WTC11 (cell line): ENCODE measurements around the gene MASP1. TPM values are rescaled to one million over a fixed set of nuclear protein-coding genes. Genes with fewer than 3 reads are reported as not detected.

ENCODE experiments used
- ATAC-seq: fragments of 200-7000 bp; cut with Tn5 transposase; 2 replicates; pipeline ENCODE4 v1.10.0; 2021; ENCODE audit warnings: mild to moderate bottlenecking, moderate library complexity
- CTCF ChIA-PET: fragments of 300-600 bp; sonication (Branson Sonifier 250); formaldehyde crosslinking; loops from one replicate; lab custom pipeline; 2021; ENCODE audit warnings: antibody characterized with exemption; lab: Charles Lee
- POLR2A ChIA-PET: fragments of 350-600 bp; sonication (Branson Sonifier 250); formaldehyde crosslinking; loops from one replicate; lab custom pipeline; 2021; ENCODE audit warnings: antibody characterized with exemption; lab: Charles Lee
- DNase-seq: peaks from one replicate; pipeline ENCODE4 v3.0.0; 2021; ENCODE audit warnings: low spot score
- H3K27ac Mint-ChIP-seq: 2 replicates; pipeline ENCODE4 v1.8.0; 2021; ENCODE audit warnings: mixed read lengths
- H3K27me3 Mint-ChIP-seq: 2 replicates; pipeline ENCODE4 v1.8.0; 2021; ENCODE audit warnings: low read depth, mild to moderate bottlenecking, moderate library complexity, mixed read lengths
- H3K36me3 Mint-ChIP-seq: 2 replicates; pipeline ENCODE4 v1.8.0; 2021; ENCODE audit warnings: mixed read lengths
- H3K4me1 Mint-ChIP-seq: 2 replicates; pipeline ENCODE4 v1.8.0; 2022; ENCODE audit warnings: mixed read lengths
- H3K4me3 Mint-ChIP-seq: 2 replicates; pipeline ENCODE4 v1.8.0; 2021; ENCODE audit warnings: mild to moderate bottlenecking, moderate library complexity, mixed read lengths
- H3K9me3 Mint-ChIP-seq: 2 replicates; pipeline ENCODE4 v1.8.0; 2021; ENCODE audit warnings: mixed read lengths
- ATF1 ChIP-seq: sonication (generic); formaldehyde crosslinking; IDR thresholded peaks from 2 replicates; pipeline ENCODE4 v1.8.1; 2023; ENCODE audit warnings: mild to moderate bottlenecking, moderate library complexity, missing genetic modification reagents
- ESRRA ChIP-seq: sonication (generic); formaldehyde crosslinking; IDR thresholded peaks from 2 replicates; pipeline ENCODE4 v1.8.1; 2022; ENCODE audit warnings: mild to moderate bottlenecking, missing genetic modification reagents, borderline replicate concordance
- JAZF1 ChIP-seq: fragments of 250-450 bp; sonication (Bioruptor Pico); IDR thresholded peaks from 2 replicates; pipeline ENCODE4 v1.9.0; 2021; ENCODE audit warnings: moderate library complexity, mild to moderate bottlenecking, inconsistent platforms
- MXD4 ChIP-seq: fragments of 250-450 bp; sonication (Bioruptor Pico); IDR thresholded peaks from 2 replicates; pipeline ENCODE4 v1.8.0; 2021; ENCODE audit warnings: mild to moderate bottlenecking, moderate library complexity, borderline replicate concordance
- NFE2L1 ChIP-seq: sonication (generic); formaldehyde crosslinking; IDR thresholded peaks from 2 replicates; pipeline ENCODE4 v1.8.1; 2023; ENCODE audit warnings: missing genetic modification reagents
- TP53 ChIP-seq: sonication (generic); formaldehyde crosslinking; IDR thresholded peaks from 2 replicates; pipeline ENCODE4 v1.8.1; 2023; ENCODE audit warnings: mild to moderate bottlenecking, missing genetic modification reagents
- ZNF317 ChIP-seq: sonication (generic); formaldehyde crosslinking; IDR thresholded peaks from 2 replicates; pipeline ENCODE4 v1.8.1; 2023; ENCODE audit warnings: low read depth, mild to moderate bottlenecking, moderate library complexity, missing genetic modification reagents, borderline replicate concordance
- ZNF671 ChIP-seq: fragments of 250-450 bp; sonication (Bioruptor Pico); IDR thresholded peaks from 2 replicates; pipeline ENCODE4 v1.8.0; 2021; ENCODE audit warnings: mild to moderate bottlenecking
- total RNA-seq: library from RNA; stranded (reverse); gene quantifications from 3 replicates; pipeline ENCODE4 v1.2.3, GENCODE V29; 2021
- TF ChIP-seq, protein P1 (sequence below): sonication (generic); formaldehyde crosslinking; IDR thresholded peaks from 2 replicates; pipeline ENCODE4 v1.8.1; 2023; ENCODE audit warnings: mild to moderate bottlenecking, missing genetic modification reagents, moderate library complexity
- TF ChIP-seq, protein P2 (sequence below): sonication (generic); formaldehyde crosslinking; IDR thresholded peaks from 2 replicates; pipeline ENCODE4 v1.8.1; 2022; ENCODE audit warnings: low read depth, missing genetic modification reagents, borderline replicate concordance
- TF ChIP-seq, protein P3 (sequence below): sonication (generic); formaldehyde crosslinking; IDR thresholded peaks from 2 replicates; pipeline ENCODE4 v1.8.0; 2022; ENCODE audit warnings: missing genetic modification reagents
- TF ChIP-seq, protein P4 (sequence below): sonication (generic); formaldehyde crosslinking; IDR thresholded peaks from 2 replicates; pipeline ENCODE4 v1.8.1; 2022; ENCODE audit warnings: mild to moderate bottlenecking, missing genetic modification reagents, moderate library complexity, borderline replicate concordance
- TF ChIP-seq, protein P5 (sequence below): sonication (generic); formaldehyde crosslinking; IDR thresholded peaks from 2 replicates; pipeline ENCODE4 v1.8.1; 2023; ENCODE audit warnings: mild to moderate bottlenecking, missing genetic modification reagents, borderline replicate concordance

MASP1 gene
- total RNA-seq, 1 experiment from 2014 or later, result 2.2 TPM

DNA sequence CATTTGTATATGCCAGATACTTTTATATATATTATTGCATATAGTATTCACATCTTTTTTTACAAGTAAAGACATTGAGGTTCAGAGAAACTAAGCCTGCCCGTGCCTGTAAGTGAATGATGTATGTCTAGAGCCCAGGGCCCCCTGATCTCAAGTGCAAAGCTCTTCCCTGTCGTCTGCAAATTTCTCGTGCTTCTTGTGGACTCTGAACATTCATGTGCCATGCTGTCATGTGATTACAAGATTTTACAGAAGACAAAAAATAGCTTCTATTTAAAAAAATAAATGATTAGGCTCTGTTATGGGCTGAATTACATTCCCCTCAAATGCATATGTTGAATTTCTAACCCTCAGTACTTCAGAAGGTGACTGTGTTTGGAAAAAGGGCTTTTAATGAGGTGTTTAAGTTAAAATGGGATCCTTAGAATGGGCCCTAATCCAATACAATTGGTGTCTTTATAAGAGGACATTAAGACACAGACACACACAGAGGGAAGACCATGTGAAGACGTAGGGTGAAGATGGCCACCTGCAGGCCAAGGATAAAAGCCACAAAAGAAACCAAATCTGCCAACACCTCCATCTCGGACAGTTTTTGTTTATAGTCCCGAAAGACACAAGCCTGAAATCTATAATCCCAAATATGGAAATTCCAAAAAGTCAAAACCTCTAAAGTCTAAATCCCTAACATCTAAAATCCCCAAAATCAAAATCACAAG is 3.9 kb upstream of the MASP1 start:
- H3K27ac Mint-ChIP-seq, result no peak overlapping the region
- H3K9me3 Mint-ChIP-seq, result peaks cover 7% of the 10 kb centered on the region
- ATAC-seq, result peak; percentile 22
- CTCF ChIA-PET, result interaction anchor here (1.0 to 4.4 kb wide), 9 partner anchors 14 to 156 kb away, joined by 3 to 52 read pairs (median 5); partner anchors contain the start of gene RPL39L
- TF ChIP-seq ZNF671 (CRISPR knock-in tag), result no peak
- TF ChIP-seq, protein P1, sequence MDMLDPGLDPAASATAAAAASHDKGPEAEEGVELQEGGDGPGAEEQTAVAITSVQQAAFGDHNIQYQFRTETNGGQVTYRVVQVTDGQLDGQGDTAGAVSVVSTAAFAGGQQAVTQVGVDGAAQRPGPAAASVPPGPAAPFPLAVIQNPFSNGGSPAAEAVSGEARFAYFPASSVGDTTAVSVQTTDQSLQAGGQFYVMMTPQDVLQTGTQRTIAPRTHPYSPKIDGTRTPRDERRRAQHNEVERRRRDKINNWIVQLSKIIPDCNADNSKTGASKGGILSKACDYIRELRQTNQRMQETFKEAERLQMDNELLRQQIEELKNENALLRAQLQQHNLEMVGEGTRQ (CRISPR knock-in tag), result no peak
- TF ChIP-seq ZNF317, result no peak
- TF ChIP-seq NFE2L1 (CRISPR knock-in tag), result no peak
- no peak for TF ChIP-seq JAZF1 (CRISPR knock-in tag)
- no peak for TF ChIP-seq ESRRA
- no peak for TF ChIP-seq TP53 (CRISPR knock-in tag)
- TF ChIP-seq, protein P2, sequence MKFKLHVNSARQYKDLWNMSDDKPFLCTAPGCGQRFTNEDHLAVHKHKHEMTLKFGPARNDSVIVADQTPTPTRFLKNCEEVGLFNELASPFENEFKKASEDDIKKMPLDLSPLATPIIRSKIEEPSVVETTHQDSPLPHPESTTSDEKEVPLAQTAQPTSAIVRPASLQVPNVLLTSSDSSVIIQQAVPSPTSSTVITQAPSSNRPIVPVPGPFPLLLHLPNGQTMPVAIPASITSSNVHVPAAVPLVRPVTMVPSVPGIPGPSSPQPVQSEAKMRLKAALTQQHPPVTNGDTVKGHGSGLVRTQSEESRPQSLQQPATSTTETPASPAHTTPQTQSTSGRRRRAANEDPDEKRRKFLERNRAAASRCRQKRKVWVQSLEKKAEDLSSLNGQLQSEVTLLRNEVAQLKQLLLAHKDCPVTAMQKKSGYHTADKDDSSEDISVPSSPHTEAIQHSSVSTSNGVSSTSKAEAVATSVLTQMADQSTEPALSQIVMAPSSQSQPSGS (CRISPR knock-in tag), result no peak
- no peak for TF ChIP-seq MXD4 (CRISPR knock-in tag)
- TF ChIP-seq, all 79 proteins: peak for 0
- Mint-ChIP-seq H3K4me3 (no peak overlapping the region), H3K27me3 (peaks cover 7% of the 10 kb centered on the region), H3K4me1 (peaks cover 43% of the 10 kb centered on the region), H3K36me3 (no peaks in the 10 kb centered on the region)
- DNase-seq, result no peak
- POLR2A ChIA-PET, result no interaction called here

DNA sequence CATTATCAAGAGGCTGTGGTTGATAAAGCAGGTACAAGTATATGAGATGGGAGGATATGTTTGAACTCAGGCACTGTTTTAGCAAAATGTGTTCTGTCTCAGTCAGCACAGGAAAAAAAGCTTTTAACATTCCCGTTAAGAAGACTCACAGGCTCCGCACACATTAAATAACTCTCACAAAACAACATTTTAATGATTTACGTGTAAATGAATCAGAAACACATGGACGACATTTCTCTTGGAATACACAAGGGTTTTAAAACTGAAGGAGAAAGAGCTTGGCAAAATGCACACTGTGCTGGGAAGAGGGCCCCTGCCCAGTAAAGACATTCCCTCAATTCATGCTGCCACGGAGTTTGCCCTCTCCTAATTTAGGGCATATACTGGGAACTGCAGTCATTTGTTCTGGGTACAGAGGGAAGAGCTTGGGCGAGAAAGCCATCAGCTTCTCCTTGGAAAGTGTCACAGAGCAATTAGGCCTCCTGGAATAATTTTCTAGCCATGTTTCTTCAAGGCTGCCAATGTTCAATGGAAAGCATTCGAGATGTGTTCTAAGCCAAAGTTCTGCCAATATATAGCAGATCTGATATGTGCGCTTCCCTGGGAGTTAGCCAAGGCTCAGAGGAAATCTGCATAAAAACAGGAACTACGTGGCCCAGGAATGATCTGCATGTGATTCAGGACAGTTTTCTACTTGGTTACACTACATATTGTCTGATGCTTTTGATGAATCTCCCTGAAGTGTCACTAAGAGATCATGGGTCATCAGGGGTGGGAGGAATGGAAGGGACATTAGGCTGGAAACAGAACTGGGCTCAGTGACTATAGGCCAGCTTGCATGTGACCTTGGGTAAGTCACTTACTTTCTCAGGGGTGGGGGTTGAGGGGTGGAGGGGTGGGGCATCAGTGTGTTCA is 2.2 kb upstream of the MASP1 start:
- Mint-ChIP-seq H3K27ac (no peak overlapping the region), H3K4me1 (peaks cover 51% of the 10 kb centered on the region), H3K27me3 (peaks cover 7% of the 10 kb centered on the region), H3K4me3 (no peak overlapping the region), H3K36me3 (no peaks in the 10 kb centered on the region), H3K9me3 (peaks cover 7% of the 10 kb centered on the region)
- DNase-seq, result no peak
- ATAC-seq, result no peak
- CTCF ChIA-PET, result interaction anchor here (0.6 to 4.4 kb wide), 6 partner anchors 15 to 1319 kb away, joined by 3 to 52 read pairs (median 4); no protein-coding TSS in a partner anchor
- POLR2A ChIA-PET, result no interaction called here
- TF ChIP-seq, protein P3, sequence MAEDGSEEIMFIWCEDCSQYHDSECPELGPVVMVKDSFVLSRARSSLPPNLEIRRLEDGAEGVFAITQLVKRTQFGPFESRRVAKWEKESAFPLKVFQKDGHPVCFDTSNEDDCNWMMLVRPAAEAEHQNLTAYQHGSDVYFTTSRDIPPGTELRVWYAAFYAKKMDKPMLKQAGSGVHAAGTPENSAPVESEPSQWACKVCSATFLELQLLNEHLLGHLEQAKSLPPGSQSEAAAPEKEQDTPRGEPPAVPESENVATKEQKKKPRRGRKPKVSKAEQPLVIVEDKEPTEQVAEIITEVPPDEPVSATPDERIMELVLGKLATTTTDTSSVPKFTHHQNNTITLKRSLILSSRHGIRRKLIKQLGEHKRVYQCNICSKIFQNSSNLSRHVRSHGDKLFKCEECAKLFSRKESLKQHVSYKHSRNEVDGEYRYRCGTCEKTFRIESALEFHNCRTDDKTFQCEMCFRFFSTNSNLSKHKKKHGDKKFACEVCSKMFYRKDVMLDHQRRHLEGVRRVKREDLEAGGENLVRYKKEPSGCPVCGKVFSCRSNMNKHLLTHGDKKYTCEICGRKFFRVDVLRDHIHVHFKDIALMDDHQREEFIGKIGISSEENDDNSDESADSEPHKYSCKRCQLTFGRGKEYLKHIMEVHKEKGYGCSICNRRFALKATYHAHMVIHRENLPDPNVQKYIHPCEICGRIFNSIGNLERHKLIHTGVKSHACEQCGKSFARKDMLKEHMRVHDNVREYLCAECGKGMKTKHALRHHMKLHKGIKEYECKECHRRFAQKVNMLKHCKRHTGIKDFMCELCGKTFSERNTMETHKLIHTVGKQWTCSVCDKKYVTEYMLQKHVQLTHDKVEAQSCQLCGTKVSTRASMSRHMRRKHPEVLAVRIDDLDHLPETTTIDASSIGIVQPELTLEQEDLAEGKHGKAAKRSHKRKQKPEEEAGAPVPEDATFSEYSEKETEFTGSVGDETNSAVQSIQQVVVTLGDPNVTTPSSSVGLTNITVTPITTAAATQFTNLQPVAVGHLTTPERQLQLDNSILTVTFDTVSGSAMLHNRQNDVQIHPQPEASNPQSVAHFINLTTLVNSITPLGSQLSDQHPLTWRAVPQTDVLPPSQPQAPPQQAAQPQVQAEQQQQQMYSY (CRISPR knock-in tag), result no peak
- TF ChIP-seq, protein P4, sequence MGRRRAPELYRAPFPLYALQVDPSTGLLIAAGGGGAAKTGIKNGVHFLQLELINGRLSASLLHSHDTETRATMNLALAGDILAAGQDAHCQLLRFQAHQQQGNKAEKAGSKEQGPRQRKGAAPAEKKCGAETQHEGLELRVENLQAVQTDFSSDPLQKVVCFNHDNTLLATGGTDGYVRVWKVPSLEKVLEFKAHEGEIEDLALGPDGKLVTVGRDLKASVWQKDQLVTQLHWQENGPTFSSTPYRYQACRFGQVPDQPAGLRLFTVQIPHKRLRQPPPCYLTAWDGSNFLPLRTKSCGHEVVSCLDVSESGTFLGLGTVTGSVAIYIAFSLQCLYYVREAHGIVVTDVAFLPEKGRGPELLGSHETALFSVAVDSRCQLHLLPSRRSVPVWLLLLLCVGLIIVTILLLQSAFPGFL (CRISPR knock-in tag), result no peak
- TF ChIP-seq ATF1 (CRISPR knock-in tag), result no peak
- TF ChIP-seq, protein P5, sequence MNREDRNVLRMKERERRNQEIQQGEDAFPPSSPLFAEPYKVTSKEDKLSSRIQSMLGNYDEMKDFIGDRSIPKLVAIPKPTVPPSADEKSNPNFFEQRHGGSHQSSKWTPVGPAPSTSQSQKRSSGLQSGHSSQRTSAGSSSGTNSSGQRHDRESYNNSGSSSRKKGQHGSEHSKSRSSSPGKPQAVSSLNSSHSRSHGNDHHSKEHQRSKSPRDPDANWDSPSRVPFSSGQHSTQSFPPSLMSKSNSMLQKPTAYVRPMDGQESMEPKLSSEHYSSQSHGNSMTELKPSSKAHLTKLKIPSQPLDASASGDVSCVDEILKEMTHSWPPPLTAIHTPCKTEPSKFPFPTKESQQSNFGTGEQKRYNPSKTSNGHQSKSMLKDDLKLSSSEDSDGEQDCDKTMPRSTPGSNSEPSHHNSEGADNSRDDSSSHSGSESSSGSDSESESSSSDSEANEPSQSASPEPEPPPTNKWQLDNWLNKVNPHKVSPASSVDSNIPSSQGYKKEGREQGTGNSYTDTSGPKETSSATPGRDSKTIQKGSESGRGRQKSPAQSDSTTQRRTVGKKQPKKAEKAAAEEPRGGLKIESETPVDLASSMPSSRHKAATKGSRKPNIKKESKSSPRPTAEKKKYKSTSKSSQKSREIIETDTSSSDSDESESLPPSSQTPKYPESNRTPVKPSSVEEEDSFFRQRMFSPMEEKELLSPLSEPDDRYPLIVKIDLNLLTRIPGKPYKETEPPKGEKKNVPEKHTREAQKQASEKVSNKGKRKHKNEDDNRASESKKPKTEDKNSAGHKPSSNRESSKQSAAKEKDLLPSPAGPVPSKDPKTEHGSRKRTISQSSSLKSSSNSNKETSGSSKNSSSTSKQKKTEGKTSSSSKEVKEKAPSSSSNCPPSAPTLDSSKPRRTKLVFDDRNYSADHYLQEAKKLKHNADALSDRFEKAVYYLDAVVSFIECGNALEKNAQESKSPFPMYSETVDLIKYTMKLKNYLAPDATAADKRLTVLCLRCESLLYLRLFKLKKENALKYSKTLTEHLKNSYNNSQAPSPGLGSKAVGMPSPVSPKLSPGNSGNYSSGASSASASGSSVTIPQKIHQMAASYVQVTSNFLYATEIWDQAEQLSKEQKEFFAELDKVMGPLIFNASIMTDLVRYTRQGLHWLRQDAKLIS (CRISPR knock-in tag), result no peak
